IPS DF 19.7 (cell line): ENCODE data around the gene SLC5A7.

Experiments
- DNase-seq: peaks from one replicate; pipeline ENCODE4 v3.0.0-alpha.2; 2013; ENCODE audit warnings: low read depth, low spot score

SLC5A7 gene

GRCh38 chr2:107986278-107987217 lies at the start of gene SLC5A7:
Gene SLC5A7 (plus strand): TSS chr2:107986524. CDS start chr2:107988156, 1,632 bp downstream.
- DNase-seq, result no peak

GRCh38 chr2:107961395-107961794 lies 24.9 kb upstream of the SLC5A7 start:
- DNase-seq, result no peak

GRCh38 chr2:107964185-107964584 lies 22.1 kb upstream of the SLC5A7 start:
- DNase-seq, result no peak

- DNase-seq, result no peak
These were observed 1.6 kb upstream of the SLC5A7 start for GRCh38 chr2:107984707-107985106.

GRCh38 chr2:107988108-107988507 lies 1.8 kb downstream of the SLC5A7 start:
- no peak for DNase-seq

- no peak for DNase-seq
These were observed 3.1 kb downstream of the SLC5A7 start for GRCh38 chr2:107989445-107989844.

- DNase-seq, result no peak
These were observed 4.4 kb downstream of the SLC5A7 start for GRCh38 chr2:107990718-107991117.

- DNase-seq, result no peak
These were observed 5.7 kb downstream of the SLC5A7 start for GRCh38 chr2:107992069-107992468.

- DNase-seq, result no peak
These were observed 12.8 kb downstream of the SLC5A7 start for GRCh38 chr2:107999158-107999557.

- DNase-seq, result no peak
These were observed 24.7 kb downstream of the SLC5A7 start for GRCh38 chr2:108010912-108011591.

- no peak for DNase-seq
These were observed 27.0 kb downstream of the SLC5A7 start for GRCh38 chr2:108013305-108013704.

GRCh38 chr2:108022628-108023027 lies 36.3 kb downstream of the SLC5A7 start:
- no peak for DNase-seq

- no peak for DNase-seq
These were observed 37.5 kb downstream of the SLC5A7 start for GRCh38 chr2:108023776-108024175.

GRCh38 chr2:108026092-108026794 lies 39.9 kb downstream of the SLC5A7 start:
- DNase-seq, result no peak

GRCh38 chr2:108029496-108029895 lies 43.2 kb downstream of the SLC5A7 start:
- DNase-seq, result no peak

GRCh38 chr2:108029912-108030311 lies 43.6 kb downstream of the SLC5A7 start:
- no peak for DNase-seq

GRCh38 chr2:108031471-108031941 lies 45.2 kb downstream of the SLC5A7 start:
- no peak for DNase-seq

GRCh38 chr2:108034843-108035242 lies 48.5 kb downstream of the SLC5A7 start:
- DNase-seq, result no peak

- DNase-seq, result no peak
These were observed 62.4 kb downstream of the SLC5A7 start for GRCh38 chr2:108048752-108049151.

- no peak for DNase-seq
These were observed 72.3 kb downstream of the SLC5A7 start for GRCh38 chr2:108058576-108059137.

- DNase-seq, result no peak
These were observed 75.2 kb downstream of the SLC5A7 start for GRCh38 chr2:108061439-108062042.
